ENCODE measurements around the gene SAMD8.
"Not testable (repeated sequence)": the region's sequence is repeated elsewhere in the genome, so short reads cannot be mapped to it uniquely, and the experiment has no call there.

SAMD8 gene

DNA sequence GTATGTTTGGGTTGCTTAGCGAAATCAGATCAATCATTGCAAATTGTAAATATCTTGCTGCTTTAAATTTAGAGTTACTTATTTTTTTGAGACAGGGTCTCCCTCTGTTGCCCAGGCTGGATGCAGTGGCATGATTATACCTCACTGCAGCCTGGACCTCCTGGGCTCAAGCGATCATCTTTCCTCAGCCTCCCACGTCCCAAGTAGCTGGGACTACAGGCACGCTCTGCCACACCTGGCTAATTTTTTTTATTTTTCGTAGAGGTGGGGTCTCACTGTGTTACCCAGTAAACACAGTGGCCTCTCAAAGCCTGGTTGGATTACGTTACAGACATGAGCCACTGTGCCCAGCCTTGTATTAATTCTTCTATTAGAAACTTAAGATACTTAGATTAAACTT is 100.9 kb downstream of the SAMD8 start:
- DNase-seq (ENCODE audit: low read depth in 1 of 2, low spot score in 1 of 2), result no peak

DNA sequence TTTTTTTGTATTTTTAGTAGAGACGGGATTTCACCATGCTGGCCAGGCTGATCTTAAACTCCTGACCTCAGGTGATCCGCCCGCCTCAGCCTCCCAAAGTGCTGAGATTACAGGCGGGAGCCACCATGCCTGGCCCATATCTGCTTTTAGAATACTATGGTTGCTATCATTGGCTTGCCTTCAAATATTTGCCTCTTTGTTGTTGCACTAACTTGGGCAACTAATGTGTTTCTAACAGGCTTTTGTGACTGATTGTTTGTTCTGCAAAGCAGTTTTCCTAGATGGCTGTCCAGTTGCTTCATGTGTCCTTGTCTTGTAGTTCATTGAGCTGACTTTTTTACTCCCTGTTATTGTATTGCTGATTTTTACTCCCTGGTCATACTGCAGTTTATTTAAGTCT is 108.8 kb downstream of the SAMD8 start:
- no peak for DNase-seq (ENCODE audit: low read depth in 1 of 2, low spot score in 1 of 2)

DNA sequence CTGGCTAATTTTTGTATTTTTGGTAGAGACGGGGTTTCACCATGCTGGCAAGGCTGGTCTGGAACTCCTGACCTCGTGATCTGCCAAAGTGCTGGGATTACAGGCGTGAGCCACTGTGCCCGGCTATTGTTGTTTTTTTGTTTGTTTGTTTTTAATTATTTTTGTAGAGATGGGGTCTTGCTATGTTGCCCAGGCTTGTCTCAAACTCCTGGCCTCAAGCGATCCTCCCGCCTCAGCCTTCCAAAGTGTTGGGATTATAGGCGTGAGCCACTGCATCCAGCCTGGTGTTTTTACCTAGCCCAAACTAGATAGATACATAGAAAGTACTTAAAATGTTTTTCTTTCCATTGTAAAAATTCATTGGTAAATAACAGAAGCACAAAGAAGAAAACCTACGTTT is 110.0 kb downstream of the SAMD8 start:
- DNase-seq (ENCODE audit: low read depth in 1 of 2, low spot score in 1 of 2), result not testable (repeated sequence)

DNA sequence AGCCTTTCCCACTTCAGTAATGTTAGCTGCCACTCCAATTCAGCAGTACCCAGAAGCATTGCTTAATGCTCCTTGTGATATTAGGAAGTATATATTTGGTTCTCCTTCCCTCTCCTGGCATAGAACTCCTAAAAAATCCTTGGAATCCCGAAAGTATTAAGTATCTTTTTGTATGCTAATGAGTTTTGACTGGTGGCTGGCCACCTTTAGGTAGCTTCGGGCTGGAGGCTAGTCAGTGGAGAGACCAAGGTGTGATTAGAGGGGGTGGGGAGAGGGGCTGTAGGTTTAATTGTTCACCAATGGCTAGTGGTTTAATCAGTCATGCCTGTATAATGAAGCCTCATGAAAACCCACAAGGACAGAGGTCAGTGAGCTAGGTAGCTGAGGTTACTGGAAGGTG is 112.1 kb downstream of the SAMD8 start:
- DNase-seq (ENCODE audit: low read depth in 1 of 2, low spot score in 1 of 2), result no peak

DNA sequence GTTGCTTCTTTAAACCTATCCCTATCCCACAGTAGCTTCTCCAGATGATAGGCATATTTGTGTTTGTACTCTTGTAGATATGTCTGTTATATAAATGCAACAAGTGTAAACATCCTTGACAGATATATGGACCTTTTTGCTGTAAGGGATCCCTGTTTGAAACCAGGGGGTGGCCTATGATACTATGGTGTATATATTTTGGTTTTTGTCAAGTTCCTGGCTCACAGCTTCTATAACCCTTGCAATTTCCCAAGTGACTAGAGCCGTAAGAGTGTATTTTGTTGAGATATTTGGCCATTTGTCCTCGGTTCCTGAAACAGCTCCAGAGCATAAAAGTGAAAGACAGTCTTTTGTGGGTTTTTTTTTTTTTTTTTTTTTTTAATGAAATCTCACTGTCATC is 114.6 kb downstream of the SAMD8 start:
- DNase-seq (ENCODE audit: low read depth in 1 of 2, low spot score in 1 of 2), result no peak

DNA sequence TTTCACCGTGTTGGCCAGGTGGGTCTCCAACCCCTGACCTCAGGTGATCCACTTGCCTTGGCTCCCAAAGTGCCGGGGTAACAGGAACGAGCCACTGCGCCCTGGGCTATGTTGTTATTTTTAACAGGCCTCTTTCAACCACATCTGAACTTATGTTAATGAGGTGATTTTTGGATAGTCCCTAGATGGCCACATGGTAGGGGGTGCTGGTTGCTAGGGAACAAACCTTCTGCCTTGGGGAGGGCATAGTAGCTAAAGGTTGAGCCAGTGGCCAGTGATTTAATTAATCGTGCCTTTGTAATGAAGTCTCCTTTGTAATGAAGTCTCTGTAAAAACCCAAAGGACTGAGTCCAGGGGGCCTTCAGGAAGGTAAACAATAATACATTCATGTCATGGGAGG is 115.2 kb downstream of the SAMD8 start:
- no peak for DNase-seq (ENCODE audit: low read depth in 1 of 2, low spot score in 1 of 2)

DNA sequence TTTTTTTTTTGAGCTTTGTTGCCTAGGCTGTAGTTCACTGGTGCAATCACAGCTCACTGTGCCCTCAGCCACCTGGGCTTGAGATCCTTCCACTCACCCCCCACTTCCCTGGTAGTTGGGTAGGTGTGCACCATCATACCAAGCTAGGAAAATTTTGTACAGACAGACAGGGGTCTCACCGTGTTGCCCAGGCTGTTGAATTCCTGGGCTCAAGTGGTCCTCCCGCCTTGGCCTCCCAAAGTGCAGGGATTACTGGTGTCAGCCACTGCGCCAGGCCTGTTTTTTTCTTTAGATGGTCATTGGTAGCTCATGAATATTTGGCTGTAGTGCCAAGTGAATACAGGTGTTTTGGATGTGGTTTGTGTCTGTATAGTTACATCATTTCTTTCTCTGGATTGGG is 116.8 kb downstream of the SAMD8 start:
- no peak for DNase-seq (ENCODE audit: low read depth in 1 of 2, low spot score in 1 of 2)

DNA sequence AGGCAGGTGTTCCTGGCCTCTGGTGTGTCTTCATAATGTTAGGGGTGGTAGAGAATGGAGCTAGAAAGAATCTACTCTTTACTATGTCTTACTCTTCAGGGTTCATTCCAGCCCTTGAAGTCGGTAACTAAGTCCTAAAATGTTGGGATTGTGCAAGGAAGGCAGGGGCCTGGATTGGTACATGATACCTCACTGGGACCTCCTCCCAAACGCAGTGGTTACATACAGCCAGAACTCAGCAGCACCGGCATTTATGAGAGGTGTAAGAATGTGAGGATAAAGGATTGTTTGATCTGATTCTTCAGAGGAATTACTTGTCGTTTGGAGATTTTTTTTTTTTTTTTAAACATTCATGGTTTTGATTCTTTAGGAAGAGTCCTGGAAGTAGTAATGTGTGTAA is 117.4 kb downstream of the SAMD8 start:
- no peak for DNase-seq (ENCODE audit: low read depth in 1 of 2, low spot score in 1 of 2)

- DNase-seq (ENCODE audit: low read depth in 1 of 2, low spot score in 1 of 2), result no peak
Measured at GRCh38 chr10:75229971-75230370, 118.5 kb downstream of the SAMD8 start.

DNA sequence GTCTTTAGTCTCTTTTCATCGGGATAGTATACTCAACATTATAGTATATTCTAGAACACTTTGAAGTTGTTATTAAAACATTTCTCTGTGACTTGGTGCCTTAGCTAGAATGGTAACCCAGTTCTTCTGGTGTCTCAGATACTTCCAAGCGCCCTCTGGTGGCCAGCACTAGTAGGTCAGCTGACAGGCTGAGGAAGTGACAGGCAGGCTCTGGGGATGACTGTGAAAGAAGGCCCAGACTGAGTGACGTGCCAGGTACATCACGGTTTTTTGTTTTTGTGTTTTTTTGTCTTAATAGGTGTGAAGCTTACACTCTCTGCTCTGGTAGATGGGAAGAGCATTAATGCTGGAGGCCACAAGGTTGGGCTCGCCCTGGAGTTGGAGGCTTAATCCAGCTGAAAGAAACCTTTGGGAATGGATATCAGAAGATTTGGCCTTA is 119.2 kb downstream of the SAMD8 start:
- peak; percentile 86 to 91 for DNase-seq (ENCODE audit: low read depth in 1 of 2, low spot score in 1 of 2)
